AG09309 (cell line): ENCODE data around the gene C1QTNF8.

ENCODE experiments used
- DNase-seq: peaks from one replicate; pipeline ENCODE4 v3.0.0-alpha.2; 2010; ENCODE audit warnings: low read depth
- H3K4me3 ChIP-seq: 2 replicates; pipeline ENCODE4 v1.5.1; 2011; ENCODE audit warnings: mild to moderate bottlenecking, low read depth, low read length, moderate library complexity; ENCODE audit not compliant: control insufficient read depth
- TF ChIP-seq, protein P1 (sequence below): IDR thresholded peaks from 2 replicates; pipeline ENCODE4 v1.5.1; 2011; ENCODE audit warnings: mild to moderate bottlenecking, low read depth, low read length, inconsistent platforms; ENCODE audit not compliant: insufficient read depth, control insufficient read depth; ENCODE audit errors: missing control alignments

C1QTNF8 gene

DNA sequence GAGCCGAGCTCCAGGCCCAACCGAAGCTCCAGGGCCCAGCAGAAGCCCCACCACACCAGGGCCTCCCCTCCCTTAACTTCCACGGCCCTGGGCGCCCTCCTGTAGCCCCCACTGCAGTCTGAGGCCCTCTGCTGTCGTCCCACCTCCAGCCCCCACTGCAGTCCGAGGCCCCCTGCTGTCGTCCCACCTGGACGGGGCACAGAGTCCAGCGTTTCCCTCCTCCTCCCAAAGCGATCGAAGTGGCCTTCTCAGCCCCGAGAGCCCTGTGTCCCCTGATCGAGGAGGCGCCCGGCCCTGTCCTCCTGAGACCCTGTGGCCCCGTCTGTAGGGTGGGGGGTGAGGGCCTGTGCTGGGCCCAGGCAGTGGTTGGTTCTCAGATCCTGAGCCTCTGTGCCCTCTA, 31.1 kb upstream of the C1QTNF8 start:
- no peak overlapping the region for H3K4me3 ChIP-seq
- TF ChIP-seq, protein P1, sequence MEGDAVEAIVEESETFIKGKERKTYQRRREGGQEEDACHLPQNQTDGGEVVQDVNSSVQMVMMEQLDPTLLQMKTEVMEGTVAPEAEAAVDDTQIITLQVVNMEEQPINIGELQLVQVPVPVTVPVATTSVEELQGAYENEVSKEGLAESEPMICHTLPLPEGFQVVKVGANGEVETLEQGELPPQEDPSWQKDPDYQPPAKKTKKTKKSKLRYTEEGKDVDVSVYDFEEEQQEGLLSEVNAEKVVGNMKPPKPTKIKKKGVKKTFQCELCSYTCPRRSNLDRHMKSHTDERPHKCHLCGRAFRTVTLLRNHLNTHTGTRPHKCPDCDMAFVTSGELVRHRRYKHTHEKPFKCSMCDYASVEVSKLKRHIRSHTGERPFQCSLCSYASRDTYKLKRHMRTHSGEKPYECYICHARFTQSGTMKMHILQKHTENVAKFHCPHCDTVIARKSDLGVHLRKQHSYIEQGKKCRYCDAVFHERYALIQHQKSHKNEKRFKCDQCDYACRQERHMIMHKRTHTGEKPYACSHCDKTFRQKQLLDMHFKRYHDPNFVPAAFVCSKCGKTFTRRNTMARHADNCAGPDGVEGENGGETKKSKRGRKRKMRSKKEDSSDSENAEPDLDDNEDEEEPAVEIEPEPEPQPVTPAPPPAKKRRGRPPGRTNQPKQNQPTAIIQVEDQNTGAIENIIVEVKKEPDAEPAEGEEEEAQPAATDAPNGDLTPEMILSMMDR, result no peak
- DNase-seq, result no peak

- TF ChIP-seq, protein P1, result no peak
- no peak overlapping the region for H3K4me3 ChIP-seq
- no peak for DNase-seq
Measured at GRCh38 chr16:1126586-1126985, 30.5 kb upstream of the C1QTNF8 start.

DNA sequence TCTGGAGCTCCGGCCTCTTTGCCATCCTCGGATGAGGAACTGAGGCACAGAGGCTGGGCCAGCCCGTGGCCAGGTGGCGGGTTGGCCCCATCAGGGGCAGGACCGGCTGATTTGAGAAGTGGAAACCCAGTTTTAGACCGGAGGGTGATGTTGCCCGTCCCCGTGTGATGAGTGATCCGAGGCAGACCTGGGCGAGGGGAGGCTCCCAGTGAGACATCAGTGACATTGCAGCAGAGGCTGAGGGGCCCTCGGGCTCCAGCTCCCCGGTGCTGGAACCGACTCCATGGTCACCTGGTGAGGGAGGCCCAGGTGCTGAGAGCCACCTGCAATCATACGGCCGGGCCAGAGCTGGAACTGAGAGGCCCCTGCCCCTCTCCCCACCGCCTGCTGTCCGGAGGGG, 30.0 kb upstream of the C1QTNF8 start:
- no peak for DNase-seq
- H3K4me3 ChIP-seq, result no peak overlapping the region
- TF ChIP-seq, protein P1, result no peak

- DNase-seq, result no peak
- TF ChIP-seq, protein P1, result no peak
- H3K4me3 ChIP-seq, result no peak overlapping the region
Measured at GRCh38 chr16:1125471-1125870, 29.4 kb upstream of the C1QTNF8 start.

DNA sequence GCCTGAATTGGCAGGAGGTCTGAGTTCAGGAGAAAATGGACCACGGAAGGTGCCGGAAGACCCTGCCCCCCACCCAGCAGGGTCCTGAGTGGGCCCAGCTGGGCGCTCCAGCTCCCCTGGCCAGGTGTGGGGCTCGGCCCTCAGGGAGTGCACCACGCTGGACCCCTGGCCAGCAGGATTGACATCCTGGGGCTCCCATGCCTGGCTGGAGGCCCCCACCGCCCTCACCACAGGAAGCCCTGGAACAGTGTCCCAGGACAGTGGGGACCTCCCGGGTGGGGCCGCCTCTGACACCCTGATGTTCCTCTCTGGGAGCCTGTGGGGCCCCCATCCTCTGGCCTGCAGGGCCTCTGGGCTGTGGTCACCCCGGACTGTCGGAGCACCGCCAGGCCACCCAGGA, 28.8 kb upstream of the C1QTNF8 start:
- DNase-seq, result no peak
- no peak overlapping the region for H3K4me3 ChIP-seq
- TF ChIP-seq, protein P1, result no peak

DNA sequence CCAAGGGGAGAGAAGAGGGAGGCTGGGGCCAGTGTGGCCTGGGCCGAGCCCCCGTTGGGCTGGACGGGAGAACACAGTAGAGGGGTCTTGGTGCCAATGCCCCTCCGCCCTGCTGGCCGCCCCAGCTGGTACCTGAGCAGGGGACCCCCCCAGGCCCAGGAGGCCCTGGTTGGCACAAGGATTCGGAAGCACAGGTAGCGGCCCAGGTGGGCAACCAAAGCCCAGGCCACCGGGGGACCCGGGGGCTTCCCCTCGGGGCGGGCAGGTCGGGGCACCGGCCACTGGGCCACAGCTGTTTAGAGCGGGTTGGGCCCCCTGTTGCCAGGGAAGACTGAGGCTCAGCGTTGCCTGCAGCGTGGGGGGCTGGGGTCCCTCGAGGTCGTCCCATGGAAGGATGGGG, 28.2 kb upstream of the C1QTNF8 start:
- no peak for DNase-seq
- no peak overlapping the region for H3K4me3 ChIP-seq

More for the DNA sequence above, 28.2 kb upstream of the C1QTNF8 start:
- TF ChIP-seq, protein P1, result no peak
